ENCODE results near the gene THOC6.

Gene THOC6

GRCh38 chr16:2983706-2984136 lies 40.1 kb upstream of the THOC6 start (continued):
- TF ChIP-seq KLF17 (tag by site-specific recombination; IDR thresholded peaks at IDR 0.05), result no peak

GRCh38 chr16:2985462-2985861 lies 38.4 kb upstream of the THOC6 start:
- POLR2A ChIA-PET, result interaction anchor here (0.8 kb wide), 1 partner anchor 42 kb away, joined by 3 read pairs; no protein-coding TSS in a partner anchor
- CTCF ChIA-PET, result interaction anchor here (1.1 to 1.9 kb wide), 2 partner anchors 23 to 59 kb away, joined by 3 to 4 read pairs; no protein-coding TSS in a partner anchor
- no peak overlapping the region for H3K27ac ChIP-seq (ENCODE audit: extremely low read depth, low read depth, low read length)
- H3K4me3 ChIP-seq (ENCODE audit: low read depth, low read length), result no peak overlapping the region
- H3K4me1 ChIP-seq (ENCODE audit: control insufficient read depth, insufficient read depth, low read length), result no peaks in the 10 kb centered on the region; the same call in 1 of the 2 replicates
- no peaks in the 10 kb centered on the region for H3K9me3 ChIP-seq (ENCODE audit: control insufficient read depth, insufficient read depth, low read depth, low read length)
- H3K36me3 ChIP-seq (ENCODE audit: control insufficient read depth in 2 of 2, insufficient read depth in 1 of 2, low read length in 2 of 2), result no peaks in the 10 kb centered on the region
- TF ChIP-seq ZNF155 (tag by site-specific recombination; IDR thresholded peaks at IDR 0.05) (no peak), KLF8 (tag by site-specific recombination; IDR thresholded peaks at IDR 0.05) (no peak), ZNF248 (tag by site-specific recombination; IDR thresholded peaks at IDR 0.05) (no peak), ATF2 (tag by site-specific recombination; IDR thresholded peaks at IDR 0.05; ENCODE audit: low read depth) (no peak), ZNF423 (tag by site-specific recombination; IDR thresholded peaks at IDR 0.05) (no peak), ZNF174 (tag by site-specific recombination; IDR thresholded peaks at IDR 0.05) (no peak), ZNF37A (tag by site-specific recombination; IDR thresholded peaks at IDR 0.05) (no peak), ZNF202 (tag by site-specific recombination; IDR thresholded peaks at IDR 0.05; ENCODE audit: borderline replicate concordance) (no peak), ZNF274 (IDR thresholded peaks at IDR 0.05; ENCODE audit: low read length) (no peak), ZNF274 (tag by site-specific recombination; IDR thresholded peaks at IDR 0.05; ENCODE audit: borderline replicate concordance) (no peak), ZNF211 (tag by site-specific recombination; IDR thresholded peaks at IDR 0.05; ENCODE audit: low read depth) (no peak)

GRCh38 chr16:2985893-2986355 lies 37.9 kb upstream of the THOC6 start:
- Histone ChIP-seq H3K27ac (ENCODE audit: extremely low read depth, low read depth, low read length) (no peak overlapping the region), H3K4me1 (ENCODE audit: control insufficient read depth, insufficient read depth, low read length) (no peaks in the 10 kb centered on the region; the same call in 1 of the 2 replicates), H3K9me3 (ENCODE audit: control insufficient read depth, insufficient read depth, low read depth, low read length) (no peaks in the 10 kb centered on the region), H3K4me3 (ENCODE audit: low read depth, low read length) (no peak overlapping the region), H3K36me3 (ENCODE audit: control insufficient read depth in 2 of 2, insufficient read depth in 1 of 2, low read length in 2 of 2) (no peaks in the 10 kb centered on the region)
- CTCF ChIA-PET, result interaction anchor here (0.7 to 1.9 kb wide), 2 partner anchors 59 to 142 kb away, joined by 3 to 4 read pairs; no protein-coding TSS in a partner anchor
- POLR2A ChIA-PET, result interaction anchor here (0.8 kb wide), 1 partner anchor 42 kb away, joined by 3 read pairs; no protein-coding TSS in a partner anchor
- no peak for TF ChIP-seq ZNF175 (tag by site-specific recombination; IDR thresholded peaks at IDR 0.05)
- 0 out of 2 replicates have a peak, but pooled peaks have one; percentile 5 for TF ChIP-seq EGR2 (tag by site-specific recombination; IDR thresholded peaks at IDR 0.05; ENCODE audit: low read depth)
- peak; percentile 29; the same call in 1 of the 2 replicates for TF ChIP-seq HIC1 (tag by site-specific recombination; IDR thresholded peaks at IDR 0.05)
- TF ChIP-seq ZNF311 (tag by site-specific recombination; IDR thresholded peaks at IDR 0.05; ENCODE audit: borderline replicate concordance), result no peak
- TF ChIP-seq ZFHX2 (tag by site-specific recombination; conservative IDR thresholded peaks at IDR 0.05), result peak; percentile 28; the same call in 1 of the 2 replicates
- TF ChIP-seq ZNF157 (tag by site-specific recombination; IDR thresholded peaks at IDR 0.05), result no peak

All from HEK293 (cell line).